HFFc6 (cell line): ENCODE data around the gene AGAP3. TPM values are rescaled to one million over a fixed set of nuclear protein-coding genes. Genes with fewer than 3 reads are reported as not detected.

Experiments used
- DNase-seq: peaks from one replicate; pipeline ENCODE4 v3.0.0-alpha.2; 2018
- H3K27ac Mint-ChIP-seq: 2 replicates; pipeline ENCODE4 v1.8.0; 2020; ENCODE audit warnings: mild to moderate bottlenecking, mixed read lengths
- H3K27me3 Mint-ChIP-seq: 2 replicates; pipeline ENCODE4 v1.8.0; 2021; ENCODE audit warnings: mild to moderate bottlenecking, moderate library complexity, mixed read lengths; ENCODE audit not compliant: insufficient read depth
- H3K36me3 Mint-ChIP-seq: 2 replicates; pipeline ENCODE4 v1.8.0; 2021; ENCODE audit warnings: low read depth, mixed read lengths
- H3K4me1 Mint-ChIP-seq: 2 replicates; pipeline ENCODE4 v1.8.0; 2020; ENCODE audit warnings: low read depth, mixed read lengths
- H3K4me3 Mint-ChIP-seq: 2 replicates; pipeline ENCODE4 v1.8.0; 2020; ENCODE audit warnings: mild to moderate bottlenecking, moderate library complexity, mixed read lengths
- H3K9me3 Mint-ChIP-seq: 2 replicates; pipeline ENCODE4 v1.8.0; 2020; ENCODE audit warnings: mild to moderate bottlenecking, mixed read lengths
- CTCF ChIP-seq: fragments of 200-600 bp; sonication (generic); IDR thresholded peaks from 2 replicates; pipeline ENCODE4 v1.5.0; 2021; ENCODE audit warnings: antibody characterized with exemption, mild to moderate bottlenecking
- total RNA-seq, 6 experiments: library from RNA; stranded (reverse); fragmentation: NEBNext Ultra II Directional; extraction: Animal tissue kit (Norgen Biotek cat#: 25700); gene quantifications; 2 replicates in 1 of 6; 3 replicates in 5 of 6; pipeline ENCODE4 v1.2.3, GENCODE V29; 2021

AGAP3 gene
- total RNA-seq, 6 experiments from 2014 or later: 73.3 to 104 (median 82.2) TPM

- Mint-ChIP-seq H3K27ac (no peak overlapping the region), H3K27me3 (peaks cover 38% of the 10 kb centered on the region), H3K4me1 (peaks cover 4% of the 10 kb centered on the region), H3K36me3 (no peaks in the 10 kb centered on the region), H3K4me3 (no peak overlapping the region), H3K9me3 (no peaks in the 10 kb centered on the region)
- DNase-seq: no peak
- no peak for TF ChIP-seq CTCF
Measured at GRCh38 chr7:151177310-151177709, 91.0 kb downstream of the AGAP3 start.

GRCh38 chr7:151178236-151178635 is 92.0 kb downstream of the AGAP3 start:
- TF ChIP-seq CTCF: no peak
- DNase-seq: no peak
- H3K36me3 Mint-ChIP-seq: no peaks in the 10 kb centered on the region

GRCh38 chr7:151178831-151179230 is 92.6 kb downstream of the AGAP3 start:
- Mint-ChIP-seq H3K4me3 (no peak overlapping the region), H3K36me3 (no peaks in the 10 kb centered on the region), H3K27me3 (peaks cover 41% of the 10 kb centered on the region), H3K4me1 (no peaks in the 10 kb centered on the region), H3K9me3 (no peaks in the 10 kb centered on the region), H3K27ac (no peak overlapping the region)
- DNase-seq: no peak
- no peak for TF ChIP-seq CTCF

More at GRCh38 chr7:151178236-151178635, 92.0 kb downstream of the AGAP3 start:
- Mint-ChIP-seq H3K9me3 (no peaks in the 10 kb centered on the region), H3K4me3 (no peak overlapping the region), H3K4me1 (no peaks in the 10 kb centered on the region), H3K27ac (no peak overlapping the region), H3K27me3 (peaks cover 38% of the 10 kb centered on the region)

- Mint-ChIP-seq H3K27ac (no peak overlapping the region), H3K4me1 (no peaks in the 10 kb centered on the region), H3K36me3 (no peaks in the 10 kb centered on the region), H3K4me3 (no peak overlapping the region), H3K9me3 (no peaks in the 10 kb centered on the region), H3K27me3 (peaks cover 44% of the 10 kb centered on the region)
- DNase-seq: no peak
- TF ChIP-seq CTCF: no peak
Measured at GRCh38 chr7:151179287-151179860, 93.1 kb downstream of the AGAP3 start.

GRCh38 chr7:151179946-151180345 is 93.7 kb downstream of the AGAP3 start:
- Mint-ChIP-seq H3K27ac (no peak overlapping the region), H3K36me3 (no peaks in the 10 kb centered on the region), H3K4me3 (no peak overlapping the region), H3K4me1 (no peaks in the 10 kb centered on the region), H3K27me3 (peaks cover 44% of the 10 kb centered on the region), H3K9me3 (no peaks in the 10 kb centered on the region)
- TF ChIP-seq CTCF: no peak
- DNase-seq: no peak
